Right lobe of liver (tissue), 6 donors: ENCODE data around the gene AUH. TPM values are rescaled to one million over a fixed set of nuclear protein-coding genes. Genes with fewer than 3 reads are reported as not detected.

Experiments
- ATAC-seq, 4 donors: fragments of 200-7000 bp; cut with Tn5 transposase; one replicate each; pipeline ENCODE4 v1.9.1; 2020; ENCODE audit warnings: mild to moderate bottlenecking in 4 of 4, moderate library complexity in 4 of 4
- DNase-seq, 3 donors: peaks; one replicate each; pipeline ENCODE4 v3.0.0-alpha.2; 2020
- H3K27ac ChIP-seq, 3 donors: fragments of 200-600 bp; one replicate each; pipeline ENCODE4 v1.8.0; 2022
- H3K27me3 ChIP-seq, 2 donors: fragments of 200-600 bp; one replicate each; pipeline ENCODE4 v1.8.0; 2022
- H3K36me3 ChIP-seq, 4 donors: fragments of 200-600 bp; sonication (generic) in 1 of 4; one replicate each; pipeline versions ENCODE4 v1.5.1 to v1.8.0; 2017 to 2022; ENCODE audit warnings: control low read depth in 1 of 4
- H3K4me1 ChIP-seq, 4 donors: fragments of 200-600 bp; sonication (generic) in 1 of 4; one replicate each; pipeline versions ENCODE4 v1.5.1 to v1.8.0; 2017 to 2022; ENCODE audit warnings: control low read depth in 1 of 4
- H3K4me3 ChIP-seq, 3 donors: fragments of 200-600 bp; one replicate each; pipeline ENCODE4 v1.8.0; 2022
- H3K9me3 ChIP-seq, 4 donors: fragments of 200-600 bp; sonication (generic) in 1 of 4; one replicate each; pipeline versions ENCODE4 v1.5.1 to v1.8.0; 2017 to 2022; ENCODE audit warnings: control low read depth in 1 of 4
- POLR2A ChIP-seq: fragments of 450-650 bp; IDR thresholded peaks from one replicate; pipeline ENCODE4 v1.6.1; 2017; ENCODE audit warnings: antibody characterized with exemption, mild to moderate bottlenecking
- WGBS: methylation state at CpG from one replicate; pipeline ENCODE4 v1.1.6; 2018; ENCODE audit warnings: low coverage, low lambda C conversion rate; ENCODE audit not compliant: insufficient coverage; ENCODE audit errors: missing lambda C conversion rate; 5-methylcytosine and 5-hydroxymethylcytosine counted together
- intact Hi-C, 2 donors: fragments of 100-400 bp; cut with DNase I; formaldehyde crosslinking; loops; one replicate each; pipeline versions ENCODE4 v1.11.2 to v1.14.1; 2022
- total RNA-seq, 6 experiments: library from RNA; depleted of rRNA in 2 of 6; stranded (reverse); fragments of >200 nt in 2 of 6; fragmentation: NEBNext Ultra II Directional in 3 of 6; extraction: Animal tissue kit (Norgen Biotek cat#: 25700) in 3 of 6; gene quantifications; one replicate each; pipeline versions ENCODE4 v1.1.0 to v1.2.4, GENCODE V29; 2016 to 2023
- TF ChIP-seq, protein P1 (sequence below), 4 donors: fragments of 200-600 bp in 3 of 4; fragments of 450-650 bp in 1 of 4; IDR thresholded peaks; one replicate each; pipeline versions ENCODE4 v1.5.1 to v1.8.0; 2016 to 2022; ENCODE audit warnings: antibody characterized with exemption in 4 of 4, mild to moderate bottlenecking in 2 of 4
- donor health status: DM: no; HTN: yes; CAD: no.
- donor health status: DM: no; HTN: no; CAD: no.
- donor health status: DM: no; HTN: no; CAD: no.
- donor health status: DM: no; HTN: yes; CAD: no.
- donor health status: DM: no; HTN: yes; CAD: no.

Gene AUH
- total RNA-seq, 6 experiments from 2014 or later: 12.0 to 22.4 (median 18.4) TPM

GRCh38 chr9:91282292-91282691 lies 79.4 kb downstream of the AUH start:
- H3K9me3 ChIP-seq: no peaks in the 10 kb centered on the region
- intact Hi-C loops: no loop called here
- no peaks in the 10 kb centered on the region for H3K4me1 ChIP-seq
- no peak overlapping the region for H3K4me3 ChIP-seq
- ATAC-seq: no peak
- H3K27ac ChIP-seq: no peak overlapping the region
- DNase-seq: no peak
- H3K27me3 ChIP-seq: no peaks in the 10 kb centered on the region
- WGBS: 82% methylated on average over 3 of the region's 3 CpGs
- TF ChIP-seq POLR2A: no peak
- TF ChIP-seq, protein P1, sequence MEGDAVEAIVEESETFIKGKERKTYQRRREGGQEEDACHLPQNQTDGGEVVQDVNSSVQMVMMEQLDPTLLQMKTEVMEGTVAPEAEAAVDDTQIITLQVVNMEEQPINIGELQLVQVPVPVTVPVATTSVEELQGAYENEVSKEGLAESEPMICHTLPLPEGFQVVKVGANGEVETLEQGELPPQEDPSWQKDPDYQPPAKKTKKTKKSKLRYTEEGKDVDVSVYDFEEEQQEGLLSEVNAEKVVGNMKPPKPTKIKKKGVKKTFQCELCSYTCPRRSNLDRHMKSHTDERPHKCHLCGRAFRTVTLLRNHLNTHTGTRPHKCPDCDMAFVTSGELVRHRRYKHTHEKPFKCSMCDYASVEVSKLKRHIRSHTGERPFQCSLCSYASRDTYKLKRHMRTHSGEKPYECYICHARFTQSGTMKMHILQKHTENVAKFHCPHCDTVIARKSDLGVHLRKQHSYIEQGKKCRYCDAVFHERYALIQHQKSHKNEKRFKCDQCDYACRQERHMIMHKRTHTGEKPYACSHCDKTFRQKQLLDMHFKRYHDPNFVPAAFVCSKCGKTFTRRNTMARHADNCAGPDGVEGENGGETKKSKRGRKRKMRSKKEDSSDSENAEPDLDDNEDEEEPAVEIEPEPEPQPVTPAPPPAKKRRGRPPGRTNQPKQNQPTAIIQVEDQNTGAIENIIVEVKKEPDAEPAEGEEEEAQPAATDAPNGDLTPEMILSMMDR (IDR thresholded peaks at IDR 0.05): no peak
- no peaks in the 10 kb centered on the region for H3K36me3 ChIP-seq

GRCh38 chr9:91279296-91280204 lies 82.2 kb downstream of the AUH start:
- 95% methylated on average over 7 of the region's 8 CpGs for WGBS
- no peaks in the 10 kb centered on the region for H3K36me3 ChIP-seq
- no peak overlapping the region for H3K27ac ChIP-seq
- no peak overlapping the region for H3K4me3 ChIP-seq
- H3K27me3 ChIP-seq: no peaks in the 10 kb centered on the region
- H3K4me1 ChIP-seq: no peaks in the 10 kb centered on the region
- ATAC-seq (no peak), DNase-seq (no peak)
- intact Hi-C loops: no loop called here
- no peaks in the 10 kb centered on the region for H3K9me3 ChIP-seq
- no peak for TF ChIP-seq POLR2A
- TF ChIP-seq, protein P1 (IDR thresholded peaks at IDR 0.05): no peak

DNA sequence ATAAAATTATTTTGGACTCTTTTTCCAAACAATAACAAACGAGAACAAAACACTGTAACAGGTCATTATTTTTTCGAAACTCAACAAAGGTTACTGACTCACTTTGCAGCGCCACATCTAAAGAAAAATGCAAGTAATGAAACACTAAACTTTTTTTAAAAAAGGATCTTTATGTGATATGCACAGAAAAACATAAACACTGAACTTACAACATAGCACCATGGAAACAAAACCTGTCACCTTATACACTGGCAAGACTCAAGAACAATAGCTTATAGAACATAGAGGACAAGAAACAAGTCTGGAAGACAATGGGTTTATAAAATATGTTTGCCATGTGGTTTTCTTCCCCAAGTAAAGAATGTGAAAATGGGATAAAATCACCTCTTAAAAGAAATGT lies 85.2 kb downstream of the AUH start:
- Histone ChIP-seq H3K36me3 (no peaks in the 10 kb centered on the region), H3K27ac (no peak overlapping the region), H3K9me3 (no peaks in the 10 kb centered on the region), H3K4me3 (no peak overlapping the region), H3K27me3 (no peaks in the 10 kb centered on the region), H3K4me1 (no peaks in the 10 kb centered on the region)
- TF ChIP-seq, protein P1 (IDR thresholded peaks at IDR 0.05): no peak
- TF ChIP-seq POLR2A: no peak
- intact Hi-C loops: no loop called here
- WGBS: 91% methylated on average over 3 of the region's 3 CpGs
- no peak for ATAC-seq
- no peak for DNase-seq

- WGBS: 73% methylated on average over 1 of the region's 1 CpG
- Histone ChIP-seq H3K9me3 (no peaks in the 10 kb centered on the region), H3K27ac (no peak overlapping the region), H3K4me1 (no peaks in the 10 kb centered on the region), H3K36me3 (no peaks in the 10 kb centered on the region), H3K4me3 (no peak overlapping the region), H3K27me3 (no peaks in the 10 kb centered on the region)
- DNase-seq (no peak), ATAC-seq (no peak)
- TF ChIP-seq, protein P1 (IDR thresholded peaks at IDR 0.05): no peak
- TF ChIP-seq POLR2A: no peak
- intact Hi-C loops: no loop called here
Measured at GRCh38 chr9:91275655-91276054, 86.1 kb downstream of the AUH start.
